DMS 273 (cell line): Measurements from ENCODE around the gene CNPY1.

ENCODE experiments used
- DNase-seq: peaks from one replicate; lab custom pipeline; 2025; ENCODE audit not compliant: unreplicated experiment; lab: John Stamatoyannopoulos, UW

CNPY1 gene

GRCh38 chr7:155457544-155458110 is 88.7 kb downstream of the CNPY1 start:
- peak; percentile 70 for DNase-seq

DNA sequence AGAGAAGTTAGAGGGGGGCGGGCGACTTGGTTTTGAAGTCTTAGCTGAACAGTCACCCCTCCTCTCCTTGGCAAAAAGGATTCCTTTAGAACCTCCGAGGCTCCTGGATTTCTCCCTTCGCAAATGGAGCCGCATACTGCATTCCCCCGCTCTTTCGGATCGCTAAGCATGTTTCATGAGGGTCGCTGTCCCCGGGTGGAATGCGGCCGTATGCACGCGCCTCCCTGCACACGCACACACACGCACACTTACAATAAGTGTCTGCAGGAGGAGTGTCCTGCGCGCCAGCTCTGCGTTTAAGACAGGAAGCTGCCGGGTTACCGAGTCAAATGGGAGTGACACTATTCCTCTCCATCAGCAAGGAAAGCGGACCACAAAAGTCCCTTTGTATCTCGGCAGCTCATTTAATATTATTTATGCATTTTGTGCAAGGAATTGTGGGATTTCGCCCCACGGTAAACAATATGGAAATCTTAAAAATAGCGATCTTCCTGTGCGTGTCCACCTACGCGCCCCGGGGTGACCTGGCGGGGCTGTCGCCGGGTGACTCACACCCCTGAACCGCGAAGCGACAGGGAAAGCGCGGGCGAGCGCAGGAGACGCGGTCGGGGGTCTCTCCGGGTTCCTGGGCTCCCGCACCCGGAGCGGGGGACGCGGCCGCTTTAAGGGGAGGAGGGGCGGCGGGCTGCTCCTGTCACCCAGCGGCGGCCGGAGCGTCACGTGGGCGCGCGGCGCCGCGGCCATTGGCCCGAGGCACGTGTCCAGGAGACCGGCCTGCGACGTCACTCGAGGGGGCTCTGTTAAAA is 89.4 kb downstream of the CNPY1 start:
- DNase-seq: peak; percentile 91

DNA sequence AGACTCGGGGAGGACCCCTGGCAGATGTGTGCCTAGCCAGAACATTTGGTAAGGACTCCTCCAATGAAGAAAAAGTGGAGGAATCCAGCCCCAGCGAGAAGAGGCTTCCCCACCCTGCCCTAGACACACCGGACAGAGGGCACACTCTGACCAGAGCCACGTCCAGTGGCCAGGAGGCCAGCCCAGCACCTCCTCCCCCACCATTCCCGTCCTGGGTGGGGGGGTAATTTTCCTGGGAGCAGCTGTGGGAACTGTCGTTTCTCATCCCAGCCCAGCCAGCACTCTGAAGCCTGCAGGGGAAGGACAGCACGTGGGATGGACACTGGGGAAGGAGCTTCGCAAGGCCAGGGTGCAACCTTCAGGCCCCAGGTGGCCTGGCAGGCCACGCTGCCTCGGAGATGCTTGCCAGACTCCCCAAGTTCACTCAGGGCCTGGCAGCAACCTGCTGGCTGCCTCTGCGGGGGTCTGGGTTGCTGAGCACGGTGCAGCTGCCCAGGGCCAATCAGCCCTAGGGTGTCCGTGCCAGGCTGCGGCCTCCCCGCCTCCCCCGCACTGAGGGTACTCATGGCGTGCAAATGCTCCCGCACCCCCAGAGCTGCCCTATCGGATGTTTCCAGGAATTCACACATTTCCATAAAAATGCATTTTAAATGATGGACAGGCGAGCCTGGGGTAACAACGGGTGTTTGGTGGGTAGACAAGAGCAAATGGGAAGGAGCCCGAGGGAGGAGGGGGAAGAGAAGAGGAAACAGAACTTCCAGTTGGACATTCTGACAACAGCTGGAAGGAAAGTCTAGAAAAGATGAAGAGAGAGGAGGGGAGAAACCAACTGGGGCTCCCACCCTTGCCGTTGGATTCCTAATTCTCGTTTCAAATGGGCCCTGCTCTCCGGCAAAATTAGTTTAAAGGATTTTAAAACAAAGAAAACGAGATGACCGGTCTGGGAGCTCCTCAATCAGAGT is 90.3 kb downstream of the CNPY1 start:
- DNase-seq: no peak

DNA sequence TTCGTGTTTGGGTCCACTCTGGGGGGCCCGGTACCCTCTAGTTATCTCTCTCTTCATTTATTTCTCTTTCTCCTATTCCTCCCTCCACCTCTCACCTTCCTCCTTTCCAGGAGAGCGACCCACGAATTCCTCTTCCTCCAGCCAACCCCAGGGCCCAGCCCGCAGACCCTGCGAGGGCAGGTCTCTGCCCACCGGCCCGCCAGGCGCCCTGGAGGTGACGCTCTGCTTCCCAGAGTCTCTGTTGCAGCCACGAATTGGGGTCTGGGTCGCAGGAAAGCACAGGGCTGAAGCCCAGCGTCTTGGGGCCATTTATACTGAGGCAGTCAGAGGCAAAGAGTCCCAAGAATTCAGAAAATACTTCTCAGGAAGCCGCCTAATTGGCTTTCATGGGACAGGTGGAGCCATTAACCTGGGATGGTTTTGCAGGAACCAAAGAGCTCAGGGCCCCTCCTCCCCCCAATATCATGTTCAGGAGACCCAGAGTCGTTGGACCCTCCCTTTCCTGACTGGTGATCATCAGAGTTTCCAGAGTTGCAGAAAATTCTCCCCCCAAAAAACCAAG is 91.1 kb downstream of the CNPY1 start:
- DNase-seq: no peak

DNA sequence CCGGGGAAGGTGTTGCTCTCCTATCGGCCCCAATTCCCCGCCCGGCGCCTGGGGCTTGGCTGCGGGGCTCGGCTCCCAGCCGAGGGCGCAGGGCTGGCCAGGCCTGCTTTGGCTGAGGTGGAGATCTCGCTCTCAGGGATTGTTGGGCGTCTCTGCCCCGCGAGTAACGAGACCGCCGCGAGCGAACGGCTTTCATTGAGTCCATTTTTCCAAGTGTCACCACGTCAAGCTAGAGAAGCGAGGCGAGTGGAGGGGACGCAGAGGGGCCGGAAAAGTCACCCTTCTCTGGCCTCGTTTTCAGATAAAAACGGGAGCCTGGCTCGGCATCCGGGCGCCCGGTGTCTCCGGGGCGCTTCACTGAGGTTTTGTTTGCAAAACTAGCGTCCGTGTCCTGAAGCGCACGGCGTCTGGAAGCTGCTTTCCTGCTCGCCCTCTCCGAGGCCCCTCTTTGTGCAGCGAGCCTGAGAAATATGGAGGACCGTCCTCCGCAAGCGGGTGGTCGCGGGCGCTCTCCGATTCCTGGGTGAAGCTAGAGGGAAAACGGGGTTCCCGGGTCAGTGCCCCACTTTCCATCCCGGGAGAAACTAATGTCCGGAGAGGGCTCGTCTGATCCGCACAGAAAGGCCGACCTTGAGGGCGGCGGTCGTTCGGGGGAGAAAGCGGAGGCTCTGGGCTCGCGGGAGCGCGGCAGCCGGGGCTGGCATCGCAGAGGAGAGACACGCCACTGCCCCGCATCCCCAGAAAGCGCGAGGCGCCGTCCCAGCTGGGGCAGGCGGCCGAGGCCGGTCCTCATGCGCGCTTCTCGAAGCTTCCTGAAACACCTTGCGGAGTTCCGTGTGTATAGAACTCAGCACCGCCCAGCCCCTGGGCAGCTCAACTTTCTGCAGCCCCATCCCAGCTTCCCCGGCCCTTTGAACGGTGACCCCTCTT is 91.9 kb downstream of the CNPY1 start:
- peak; percentile 73 for DNase-seq

DNA sequence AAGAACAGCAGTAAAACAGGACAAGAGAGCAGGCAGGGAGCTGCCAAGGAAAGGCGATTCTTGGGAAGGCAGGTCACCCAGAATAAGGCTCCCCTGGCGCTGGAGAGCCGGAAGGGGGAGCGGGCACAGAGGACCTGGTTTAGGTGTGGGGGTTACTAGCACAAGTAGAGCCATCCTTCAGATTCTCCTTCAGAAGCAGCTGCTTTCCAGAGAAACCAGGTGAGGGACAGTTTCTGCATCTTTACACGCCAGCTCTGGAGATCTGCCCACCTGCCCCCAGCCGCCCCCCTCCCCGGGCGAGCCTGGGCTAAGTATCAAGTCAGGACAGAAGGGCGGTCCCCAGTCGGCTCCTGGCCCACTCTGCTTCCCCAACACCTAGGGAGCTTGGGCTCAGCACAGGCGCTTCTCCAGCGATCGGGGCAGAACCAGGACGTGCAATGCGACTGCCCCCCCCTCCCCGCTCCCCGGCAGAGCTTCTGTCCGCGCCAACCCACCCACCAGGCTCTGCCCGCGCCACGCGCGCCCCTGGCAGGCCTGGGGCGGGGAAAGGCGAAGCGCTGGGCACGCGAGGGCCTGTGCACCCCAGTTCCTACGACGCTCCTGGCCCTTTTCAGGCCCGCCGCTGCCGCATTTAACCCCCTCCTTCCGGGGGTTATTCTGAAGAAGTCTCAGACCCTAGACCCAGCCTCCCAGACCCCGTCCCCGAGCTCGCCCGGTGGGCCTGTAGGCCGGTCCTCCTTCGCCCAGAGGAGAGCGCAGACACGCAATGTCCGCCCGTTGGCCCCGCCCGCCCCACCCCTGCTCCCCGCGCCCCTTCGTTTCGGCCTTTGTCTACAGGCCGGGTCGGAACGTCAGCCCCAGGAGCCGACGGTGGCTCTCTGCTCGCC is 92.8 kb downstream of the CNPY1 start:
- DNase-seq: no peak

- DNase-seq: no peak
Observed at GRCh38 chr7:155452505-155453295, 93.7 kb downstream of the CNPY1 start.

DNA sequence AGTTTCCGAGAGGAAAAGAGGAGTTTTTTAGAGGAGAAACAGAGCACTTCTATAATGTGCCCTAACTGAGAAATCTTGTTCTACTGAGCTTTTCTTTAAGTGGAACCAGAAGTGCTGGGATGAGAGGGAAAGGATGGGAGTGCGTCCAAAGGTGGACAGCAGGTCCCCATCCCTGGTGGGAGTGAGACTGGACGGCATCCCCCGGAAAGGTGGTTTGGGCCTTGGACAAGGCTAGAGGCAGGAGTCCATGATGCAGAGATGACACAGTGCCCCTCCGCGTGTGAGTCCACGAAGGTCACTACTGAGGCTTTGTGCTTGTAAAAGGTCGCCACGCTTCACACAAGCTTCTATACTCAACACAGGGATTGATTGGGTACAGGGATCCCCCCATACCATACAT is 94.5 kb downstream of the CNPY1 start:
- DNase-seq: no peak
